CD4-positive, alpha-beta T cell treated with Interleukin-17A for 1 hour (primary cell): ENCODE measurements around the gene PLA2G4B.

Experiments
- DNase-seq: peaks from one replicate; pipeline ENCODE4 v3.0.0-alpha.2; 2020

Gene PLA2G4B

DNA sequence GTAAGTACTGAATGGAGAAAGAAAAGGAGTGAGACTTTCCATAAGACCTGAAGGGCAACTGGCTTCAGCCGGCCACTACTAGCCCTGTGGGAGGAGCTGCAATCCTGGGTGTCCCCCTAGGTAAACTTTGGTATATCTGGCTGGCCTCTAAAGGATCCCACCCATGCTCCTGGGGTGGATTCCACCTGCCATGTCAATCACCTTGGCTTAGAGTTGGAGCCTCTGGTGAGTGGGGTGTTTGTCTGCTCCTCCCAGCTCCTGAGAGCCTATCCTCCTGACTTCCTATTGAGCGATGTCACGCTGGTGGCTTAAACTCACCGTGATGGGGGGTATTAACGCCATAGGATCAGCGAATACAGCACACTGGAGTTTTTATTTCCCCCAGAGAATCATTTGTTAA lies 52.6 kb downstream of the PLA2G4B start:
- DNase-seq, result no peak

DNA sequence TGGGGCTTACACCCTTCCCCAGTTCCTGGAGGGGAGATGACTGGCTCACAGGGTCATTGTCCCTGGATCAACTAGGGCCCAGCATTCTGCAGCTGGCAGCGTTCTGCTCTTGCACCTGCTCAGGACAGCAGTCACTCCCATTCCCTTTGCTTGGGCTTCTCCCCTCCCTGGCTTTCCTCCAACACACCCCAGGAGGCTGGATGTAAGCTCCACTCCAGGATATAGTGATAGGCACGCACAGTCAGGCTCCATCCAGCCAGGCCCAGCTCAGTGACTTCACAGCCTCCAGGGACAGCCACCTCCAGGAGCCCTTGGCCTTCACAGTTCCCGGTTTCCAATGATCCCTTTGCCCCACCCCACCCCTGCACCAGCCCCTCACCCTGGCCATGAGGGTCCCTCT lies 53.3 kb downstream of the PLA2G4B start:
- no peak for DNase-seq

DNA sequence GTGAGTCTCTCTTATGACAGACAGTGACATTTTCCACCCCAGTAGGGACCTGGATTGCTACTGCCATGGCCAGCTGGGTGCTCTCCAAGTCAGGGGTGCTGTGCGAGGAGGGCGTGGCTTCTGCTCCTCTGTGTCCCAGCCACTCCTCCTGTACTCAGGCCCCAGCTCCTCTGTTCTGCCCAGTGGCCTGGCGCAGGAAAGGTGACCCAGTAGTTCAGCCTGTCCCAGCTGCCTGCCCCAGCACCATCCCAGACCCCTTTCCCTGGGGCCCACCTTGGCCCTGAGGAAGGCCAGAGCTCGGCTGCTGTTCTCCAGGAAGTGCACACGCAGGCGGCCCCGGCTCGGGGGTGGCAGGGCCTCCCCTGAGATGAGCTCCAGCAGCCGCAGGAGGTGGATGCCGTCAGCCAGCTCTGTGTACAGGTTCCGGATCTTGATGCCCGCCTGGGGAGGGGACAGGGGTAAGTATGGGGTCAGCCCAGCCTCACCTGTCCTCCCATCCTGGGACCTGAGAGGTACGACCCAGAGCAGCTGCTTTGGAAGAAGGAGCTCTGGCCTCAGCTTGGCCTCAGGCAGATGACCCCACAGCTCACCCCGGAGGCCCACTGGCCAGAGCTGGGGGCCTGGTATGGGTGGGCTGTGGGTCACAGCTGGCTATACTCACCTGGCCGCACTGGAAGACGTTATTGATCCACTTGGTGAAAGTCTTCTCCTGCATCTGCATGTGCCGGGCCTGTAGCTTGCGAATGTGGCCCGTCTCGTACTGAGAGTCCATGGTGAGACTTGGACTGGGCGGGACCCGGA lies 54.2 kb downstream of the PLA2G4B start:
- peak; percentile 29 for DNase-seq

DNA sequence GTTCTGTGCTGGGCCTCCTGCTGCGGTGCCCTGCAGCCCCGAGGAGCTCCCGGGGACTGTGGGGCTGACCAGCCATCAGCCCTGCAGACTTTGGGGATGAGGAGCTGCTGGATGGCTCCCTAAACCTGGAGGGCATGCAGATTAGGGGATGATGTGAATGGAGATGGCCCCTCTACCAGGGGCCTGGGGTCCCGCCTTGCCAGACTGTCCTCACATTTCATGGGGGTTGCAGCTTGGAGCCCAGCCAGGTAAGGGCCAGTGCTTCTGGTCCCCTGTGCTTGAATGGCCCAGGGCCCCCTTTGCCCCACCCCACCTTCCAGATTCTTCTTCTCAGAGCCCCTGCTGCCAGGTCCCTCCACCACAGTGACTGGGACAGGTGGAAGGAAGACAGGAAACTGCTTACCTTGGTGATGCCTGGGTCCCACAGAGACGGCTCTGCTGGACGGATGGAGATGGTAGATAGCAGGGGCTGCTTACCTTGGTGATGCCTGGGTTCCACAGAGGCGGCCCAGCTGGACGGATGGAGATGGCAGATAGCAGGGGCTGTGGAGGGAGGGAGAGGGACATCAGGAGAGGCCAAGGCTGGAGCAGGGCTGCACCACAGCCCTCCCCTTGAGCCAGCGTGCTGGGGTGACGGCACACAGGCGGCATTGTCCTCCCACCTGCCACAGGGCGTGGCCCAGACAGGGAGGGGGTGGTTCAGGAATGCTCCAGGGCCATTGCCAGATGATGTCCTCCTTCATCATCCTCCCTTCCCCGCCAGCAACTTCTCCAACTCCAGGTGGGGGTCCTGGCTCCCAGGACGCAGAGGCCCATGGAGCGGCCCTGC lies 55.0 kb downstream of the PLA2G4B start, which contains the start of gene SPTBN5:
Gene SPTBN5 (minus strand): TSS at position 632 of the 829 bp plus-strand sequence. CDS start 556 bp downstream, at position 76.
- no peak for DNase-seq

DNA sequence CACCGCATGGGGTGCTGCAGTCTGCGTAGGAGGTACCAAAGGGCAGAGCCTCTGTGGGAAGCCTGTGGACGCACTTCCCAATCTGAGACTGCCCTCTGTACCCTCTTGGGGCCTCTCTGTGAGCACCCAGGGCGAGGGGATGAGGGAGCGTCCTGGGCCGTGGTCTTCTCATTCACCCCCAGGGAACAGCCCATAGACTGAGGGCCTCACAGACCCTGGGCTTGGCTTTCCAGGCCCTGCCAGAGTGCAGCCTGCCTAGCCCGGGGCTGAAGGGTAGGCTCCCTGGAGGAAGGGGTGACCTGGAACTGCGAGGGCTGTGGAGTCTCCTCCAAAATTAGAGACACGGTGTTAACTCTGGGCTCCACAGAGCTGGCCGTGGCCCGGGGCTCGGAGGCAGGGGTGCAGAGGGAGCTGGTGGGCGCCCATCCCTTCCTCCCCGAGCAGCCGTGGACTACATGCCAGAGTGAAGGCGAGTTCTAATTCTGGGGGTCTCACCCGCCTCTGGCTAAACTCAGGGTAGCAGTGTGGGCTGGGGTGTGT lies 55.7 kb downstream of the PLA2G4B start:
- no peak for DNase-seq

DNA sequence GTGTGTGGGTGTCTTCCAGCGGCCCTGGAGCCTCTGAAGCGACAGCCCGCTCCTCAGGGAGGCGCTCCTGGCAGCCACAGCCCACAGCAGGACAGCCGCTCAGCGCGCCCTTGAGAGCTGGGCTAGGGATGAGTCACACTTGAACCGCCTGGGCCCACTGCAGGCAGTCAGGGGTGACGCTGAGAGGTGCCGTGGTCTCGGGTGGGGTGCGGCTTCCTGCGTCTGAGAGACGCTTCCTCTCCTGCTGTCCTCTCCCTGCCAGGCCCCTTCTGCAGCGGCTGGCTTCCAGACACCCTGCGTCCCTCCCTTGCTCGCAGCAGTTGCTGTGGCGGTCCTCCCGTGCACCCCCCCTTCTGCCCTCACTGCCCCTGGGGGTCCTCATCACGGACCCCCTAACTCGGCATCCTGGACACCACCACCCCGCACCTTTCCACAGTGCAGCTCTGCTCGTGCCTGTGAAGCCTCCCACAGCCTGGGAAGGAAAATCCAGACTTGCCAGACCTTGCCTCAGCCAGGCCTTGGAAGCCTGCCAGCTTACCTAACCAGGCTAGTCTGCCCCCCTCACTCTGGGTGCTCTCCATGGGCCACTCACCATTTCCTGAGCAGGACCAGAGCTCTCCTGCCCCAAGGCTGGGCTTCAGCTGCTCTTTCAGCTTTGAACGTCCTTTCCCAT lies 56.3 kb downstream of the PLA2G4B start:
- DNase-seq, result peak; percentile 91

DNA sequence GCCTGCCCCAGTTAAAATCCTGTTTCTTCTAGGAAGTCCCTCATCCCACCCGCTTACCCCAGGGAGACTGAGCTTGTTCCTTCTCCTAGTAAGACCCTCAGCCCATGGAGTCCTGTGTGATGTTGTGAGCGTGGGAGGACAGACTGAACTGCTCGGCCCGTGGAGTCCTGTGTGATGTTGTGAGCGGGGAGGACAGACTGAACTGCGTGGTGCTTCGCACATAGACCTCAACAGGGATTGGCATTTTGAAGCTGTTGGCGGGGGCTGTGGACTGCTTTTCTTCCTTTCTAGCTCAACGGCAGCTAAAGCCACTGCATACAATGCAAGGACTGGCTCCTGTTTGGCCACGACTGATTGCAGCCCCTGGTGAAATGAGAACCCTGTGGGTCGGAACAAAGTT lies 56.8 kb downstream of the PLA2G4B start:
- no peak for DNase-seq

DNA sequence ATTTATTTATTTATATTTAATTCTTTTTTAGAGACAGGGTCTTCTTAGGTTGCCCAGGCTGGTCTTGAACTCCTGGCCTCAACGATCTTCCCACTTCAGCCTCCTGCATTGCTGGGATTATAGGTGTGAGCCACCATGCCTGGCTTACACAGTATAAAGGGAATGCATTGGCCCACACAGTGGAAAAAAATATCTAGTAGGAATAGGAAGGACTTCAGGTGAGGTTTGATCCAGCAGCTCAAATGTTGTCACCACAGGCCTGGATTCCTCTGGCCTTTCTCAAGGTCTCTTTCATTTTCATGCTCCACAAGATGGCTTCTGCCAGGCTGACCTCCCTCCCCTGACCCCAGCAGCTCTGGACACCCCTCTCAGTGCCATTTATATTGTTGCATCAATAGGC lies 57.3 kb downstream of the PLA2G4B start:
- no peak for DNase-seq

DNA sequence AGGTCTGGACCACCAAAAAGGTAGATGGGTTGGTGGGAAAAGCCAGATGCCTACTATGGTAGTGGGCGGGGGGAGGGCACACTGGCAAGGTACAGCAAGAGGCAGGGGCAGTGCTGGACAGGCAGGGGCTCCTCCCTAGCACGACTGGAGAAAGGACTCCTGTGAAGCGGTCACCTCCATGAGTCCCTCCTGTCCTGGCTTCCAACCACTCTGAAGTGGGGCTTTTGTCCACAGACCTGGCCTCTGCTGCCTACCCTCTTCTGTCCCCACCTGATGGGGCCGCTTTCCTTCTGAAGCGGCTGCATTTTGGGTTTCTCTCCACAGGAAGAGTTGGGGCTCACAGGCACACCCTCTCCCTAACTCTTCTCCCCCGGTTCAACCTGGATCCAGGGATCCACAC lies 57.9 kb downstream of the PLA2G4B start:
- DNase-seq, result no peak

DNA sequence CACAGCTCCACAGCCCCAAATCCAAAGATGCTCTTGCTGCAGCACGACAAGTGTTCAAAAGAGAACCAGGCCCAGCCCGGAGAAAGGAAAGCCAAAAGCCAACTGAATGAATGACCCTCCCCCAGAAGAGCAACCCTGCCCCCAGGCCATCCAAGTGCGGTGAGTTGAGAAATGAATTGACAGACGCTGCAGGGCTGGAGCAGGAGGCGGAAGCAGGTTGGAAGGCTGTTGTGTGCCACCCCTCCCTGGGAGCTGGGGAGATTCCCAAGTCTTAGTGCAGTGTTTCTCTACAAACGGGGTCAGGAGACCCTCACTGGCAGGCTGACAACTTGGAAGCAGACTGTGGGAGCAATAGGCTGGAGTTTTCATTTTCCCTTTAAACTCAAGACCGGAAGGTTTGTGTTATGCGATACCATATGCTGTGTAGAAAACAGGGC lies 58.7 kb downstream of the PLA2G4B start:
- no peak for DNase-seq
